ENCODE measurements around the gene WNK2.

The WNK2 gene

GRCh38 chr9:93220627-93221026, 36.7 kb downstream of the WNK2 start:
- no peak for DNase-seq

GRCh38 chr9:93221044-93221443, 37.1 kb downstream of the WNK2 start:
- DNase-seq: no peak

GRCh38 chr9:93222890-93223259, 38.9 kb downstream of the WNK2 start:
- no peak for DNase-seq

GRCh38 chr9:93223260-93224180, 39.6 kb downstream of the WNK2 start:
- DNase-seq: no peak

- no peak for DNase-seq
Observed at GRCh38 chr9:93224591-93224990, 40.7 kb downstream of the WNK2 start.

GRCh38 chr9:93225417-93225816, 41.5 kb downstream of the WNK2 start:
- no peak for DNase-seq

GRCh38 chr9:93225892-93226291, 42.0 kb downstream of the WNK2 start:
- no peak for DNase-seq

- DNase-seq: no peak
Observed at GRCh38 chr9:93226819-93227218, 42.9 kb downstream of the WNK2 start.

GRCh38 chr9:93228030-93228429, 44.1 kb downstream of the WNK2 start:
- no peak for DNase-seq

GRCh38 chr9:93228453-93228852, 44.5 kb downstream of the WNK2 start:
- no peak for DNase-seq

GRCh38 chr9:93229636-93230035, 45.7 kb downstream of the WNK2 start:
- no peak for DNase-seq

GRCh38 chr9:93230185-93230584, 46.2 kb downstream of the WNK2 start:
- DNase-seq: no peak

GRCh38 chr9:93230601-93231000, 46.7 kb downstream of the WNK2 start:
- DNase-seq: no peak

GRCh38 chr9:93231121-93231694, 47.3 kb downstream of the WNK2 start:
- no peak for DNase-seq

- DNase-seq: no peak
Observed at GRCh38 chr9:93231716-93232115, 47.8 kb downstream of the WNK2 start.

GRCh38 chr9:93232388-93232960, 48.5 kb downstream of the WNK2 start:
- no peak for DNase-seq

GRCh38 chr9:93233033-93233432, 49.1 kb downstream of the WNK2 start:
- DNase-seq: no peak

GRCh38 chr9:93234600-93234999, 50.7 kb downstream of the WNK2 start:
- DNase-seq: no peak

- DNase-seq: no peak
Observed at GRCh38 chr9:93235300-93235960, 51.5 kb downstream of the WNK2 start.

GRCh38 chr9:93236541-93237206, 52.7 kb downstream of the WNK2 start:
- DNase-seq: no peak

GRCh38 chr9:93237540-93237939, 53.6 kb downstream of the WNK2 start:
- DNase-seq: no peak

GRCh38 chr9:93238953-93239925, 55.3 kb downstream of the WNK2 start:
- DNase-seq: no peak
